Bronchial epithelial cell (primary cell): ENCODE measurements around the gene MCU. TPM values are rescaled to one million over a fixed set of nuclear protein-coding genes. Genes with fewer than 3 reads are reported as not detected.

Experiments used
- DNase-seq: peaks from one replicate; pipeline ENCODE4 v3.0.0-alpha.2; 2010; ENCODE audit warnings: low read depth
- FAIRE-seq: peaks from 2 replicates; lab custom pipeline; 2011; peaks lifted over from hg19 to GRCh38; lab: Jason Lieb, UNC
- H3K27me3 ChIP-seq: 2 replicates; pipeline ENCODE4 v1.5.1; 2011; ENCODE audit warnings: low read length; ENCODE audit not compliant: control insufficient read depth, insufficient read depth
- H3K36me3 ChIP-seq: 2 replicates; pipeline ENCODE4 v1.5.1; 2011; ENCODE audit warnings: low read length; ENCODE audit not compliant: control insufficient read depth, insufficient read depth
- H3K4me3 ChIP-seq: 2 replicates; pipeline ENCODE4 v1.5.1; 2011; ENCODE audit warnings: mild to moderate bottlenecking, low read depth, low read length, control low read depth
- CTCF ChIP-seq: IDR thresholded peaks from 2 replicates; pipeline ENCODE4 v1.5.1; 2011; ENCODE audit warnings: mild to moderate bottlenecking, moderate library complexity, low read length, control low read depth, inconsistent platforms; ENCODE audit not compliant: insufficient read depth, severe bottlenecking
- total RNA-seq: library from RNA; depleted of rRNA; stranded (reverse); fragments of >200 nt; gene quantifications from 2 replicates; pipeline ENCODE4 v1.2.1, GENCODE V29; 2014

The MCU gene
- total RNA-seq, 1 donor from 2014 or later = 38.7 TPM

- Histone ChIP-seq H3K36me3 (no peaks in the 10 kb centered on the region), H3K27me3 (no peaks in the 10 kb centered on the region), H3K4me3 (no peak overlapping the region)
- DNase-seq = peak; percentile 60
- no peak for FAIRE-seq
- no peak for TF ChIP-seq CTCF
Observed at GRCh38 chr10:72690071-72690755, 1.7 kb upstream of the MCU start.

- no peak for TF ChIP-seq CTCF
- no peak for FAIRE-seq
- Histone ChIP-seq H3K4me3 (peak overlapping the region; percentile 67), H3K27me3 (no peaks in the 10 kb centered on the region), H3K36me3 (no peaks in the 10 kb centered on the region)
- DNase-seq = no peak
Observed at GRCh38 chr10:72691470-72691862, 477 bp upstream of the MCU start.

- no peak for TF ChIP-seq CTCF
- Histone ChIP-seq H3K4me3 (peak overlapping the region; percentile 67), H3K36me3 (no peaks in the 10 kb centered on the region), H3K27me3 (no peaks in the 10 kb centered on the region)
- DNase-seq = no peak
- no peak for FAIRE-seq
Observed at GRCh38 chr10:72692744-72692993, 726 bp downstream of the MCU start.

GRCh38 chr10:72692994-72693781 lies 1.2 kb downstream of the MCU start:
- Histone ChIP-seq H3K4me3 (peak overlapping the region; percentile 67), H3K36me3 (no peaks in the 10 kb centered on the region), H3K27me3 (no peaks in the 10 kb centered on the region)
- DNase-seq = peak; percentile 29
- no peak for TF ChIP-seq CTCF
- FAIRE-seq = no peak

GRCh38 chr10:72694476-72695369 lies 2.8 kb downstream of the MCU start:
- TF ChIP-seq CTCF = peak; percentile 39
- no peaks in the 10 kb centered on the region for H3K27me3 ChIP-seq
- DNase-seq (peak; percentile 44), FAIRE-seq (no peak)
- H3K4me3 ChIP-seq = no peak overlapping the region
- no peaks in the 10 kb centered on the region for H3K36me3 ChIP-seq
